ES-I3 (cell line): ENCODE measurements around the gene XRCC3.
"Not testable (repeated sequence)": the region's sequence is repeated elsewhere in the genome, so short reads cannot be mapped to it uniquely, and the experiment has no call there.

ENCODE experiments used
- H3K36me3 ChIP-seq: 2 replicates; pipeline ENCODE4 v1.6.1; 2013; ENCODE audit warnings: mild to moderate bottlenecking, low read length, control low read depth, moderate library complexity; ENCODE audit not compliant: insufficient read depth
- H3K4me1 ChIP-seq: 2 replicates; pipeline ENCODE4 v1.6.1; 2013; ENCODE audit warnings: mild to moderate bottlenecking, control low read depth, low read length; ENCODE audit not compliant: insufficient read depth
- H3K9ac ChIP-seq: 2 replicates; pipeline ENCODE4 v1.6.1; 2013; ENCODE audit warnings: low read depth, mild to moderate bottlenecking, low read length, moderate library complexity
- H3K9me3 ChIP-seq: 2 replicates; pipeline ENCODE4 v1.6.1; 2013; ENCODE audit warnings: mild to moderate bottlenecking, low read length, moderate library complexity; ENCODE audit not compliant: control insufficient read depth, insufficient read depth

The XRCC3 gene

GRCh38 chr14:103692159-103692558 lies 23.1 kb downstream of the XRCC3 start:
- H3K9me3 ChIP-seq: no peaks in the 10 kb centered on the region
- H3K4me1 ChIP-seq: peaks cover 16% of the 10 kb centered on the region; the same call in 1 of the 2 replicates
- peaks cover 12% of the 10 kb centered on the region for H3K36me3 ChIP-seq
- H3K9ac ChIP-seq: no peak overlapping the region

GRCh38 chr14:103691655-103692054 lies 23.6 kb downstream of the XRCC3 start:
- Histone ChIP-seq H3K4me1 (peaks cover 15% of the 10 kb centered on the region; the same call in 1 of the 2 replicates), H3K36me3 (peaks cover 12% of the 10 kb centered on the region)
- not testable (repeated sequence) for H3K9ac ChIP-seq, H3K9me3 ChIP-seq

GRCh38 chr14:103690332-103690731 lies 24.9 kb downstream of the XRCC3 start:
- Histone ChIP-seq H3K9ac (no peak overlapping the region), H3K4me1 (peaks cover 8% of the 10 kb centered on the region; the same call in 1 of the 2 replicates), H3K36me3 (peaks cover 18% of the 10 kb centered on the region), H3K9me3 (no peaks in the 10 kb centered on the region)

- H3K4me1 ChIP-seq: peaks cover 7% of the 10 kb centered on the region; the same call in 1 of the 2 replicates
- H3K9ac ChIP-seq: no peak overlapping the region
- H3K36me3 ChIP-seq: peaks cover 18% of the 10 kb centered on the region
- no peaks in the 10 kb centered on the region for H3K9me3 ChIP-seq
These were observed 26.0 kb downstream of the XRCC3 start for GRCh38 chr14:103688906-103689902.

GRCh38 chr14:103688441-103688840 lies 26.8 kb downstream of the XRCC3 start:
- Histone ChIP-seq H3K36me3 (peaks cover 18% of the 10 kb centered on the region), H3K9ac (no peak overlapping the region), H3K9me3 (no peaks in the 10 kb centered on the region), H3K4me1 (peaks cover 7% of the 10 kb centered on the region; the same call in 1 of the 2 replicates)

GRCh38 chr14:103687712-103688111 lies 27.5 kb downstream of the XRCC3 start:
- peaks cover 7% of the 10 kb centered on the region; the same call in 1 of the 2 replicates for H3K4me1 ChIP-seq
- peaks cover 22% of the 10 kb centered on the region for H3K36me3 ChIP-seq
- no peak overlapping the region for H3K9ac ChIP-seq
- no peaks in the 10 kb centered on the region for H3K9me3 ChIP-seq

GRCh38 chr14:103686831-103687485 lies 28.3 kb downstream of the XRCC3 start:
- Histone ChIP-seq H3K4me1 (peaks cover 7% of the 10 kb centered on the region; the same call in 1 of the 2 replicates), H3K9ac (no peak overlapping the region), H3K9me3 (no peaks in the 10 kb centered on the region), H3K36me3 (peaks cover 18% of the 10 kb centered on the region)

- Histone ChIP-seq H3K36me3 (peaks cover 25% of the 10 kb centered on the region), H3K4me1 (peaks cover 7% of the 10 kb centered on the region; the same call in 1 of the 2 replicates), H3K9me3 (no peaks in the 10 kb centered on the region), H3K9ac (no peak overlapping the region)
These were observed 29.7 kb downstream of the XRCC3 start for GRCh38 chr14:103685276-103686211.

- Histone ChIP-seq H3K36me3 (peaks cover 23% of the 10 kb centered on the region), H3K4me1 (peaks cover 7% of the 10 kb centered on the region; the same call in 1 of the 2 replicates), H3K9ac (no peak overlapping the region), H3K9me3 (no peaks in the 10 kb centered on the region)
These were observed 30.4 kb downstream of the XRCC3 start for GRCh38 chr14:103684871-103685270.

GRCh38 chr14:103684471-103684870 lies 30.8 kb downstream of the XRCC3 start:
- Histone ChIP-seq H3K4me1 (peaks cover 7% of the 10 kb centered on the region; the same call in 1 of the 2 replicates), H3K36me3 (peaks cover 27% of the 10 kb centered on the region), H3K9ac (no peak overlapping the region), H3K9me3 (no peaks in the 10 kb centered on the region)

- H3K36me3 ChIP-seq: peaks cover 28% of the 10 kb centered on the region
- H3K9ac ChIP-seq: no peak overlapping the region
- no peaks in the 10 kb centered on the region for H3K4me1 ChIP-seq
- no peaks in the 10 kb centered on the region for H3K9me3 ChIP-seq
These were observed 32.1 kb downstream of the XRCC3 start for GRCh38 chr14:103683139-103683538.

GRCh38 chr14:103680491-103681231 lies 34.6 kb downstream of the XRCC3 start:
- H3K9ac ChIP-seq: no peak overlapping the region
- H3K9me3 ChIP-seq: no peaks in the 10 kb centered on the region
- H3K36me3 ChIP-seq: peaks cover 40% of the 10 kb centered on the region
- H3K4me1 ChIP-seq: no peaks in the 10 kb centered on the region

- Histone ChIP-seq H3K4me1 (no peaks in the 10 kb centered on the region), H3K9ac (no peak overlapping the region), H3K36me3 (peaks cover 49% of the 10 kb centered on the region)
These were observed 35.9 kb downstream of the XRCC3 start for GRCh38 chr14:103679351-103679750.

More at GRCh38 chr14:103679351-103679750, 35.9 kb downstream of the XRCC3 start:
- no peaks in the 10 kb centered on the region for H3K9me3 ChIP-seq
